ENCODE measurements around the gene TUBGCP6. TPM values are rescaled to one million over a fixed set of nuclear protein-coding genes. Genes with fewer than 3 reads are reported as not detected.

TUBGCP6 gene
- total RNA-seq, 2 experiments from 2014 or later, result 44.8 to 47.2 TPM

GRCh38 chr22:50211147-50211546 lies 33.7 kb downstream of the TUBGCP6 start:
- Mint-ChIP-seq H3K36me3 (ENCODE audit: low read depth) (peaks cover 24% of the 10 kb centered on the region), H3K4me3 (no peak overlapping the region), H3K9me3 (no peaks in the 10 kb centered on the region), H3K27ac (no peak overlapping the region), H3K27me3 (no peaks in the 10 kb centered on the region), H3K4me1 (ENCODE audit: low read depth) (peaks cover 4% of the 10 kb centered on the region)
- TF ChIP-seq CTCF (IDR thresholded peaks at IDR 0.05), result no peak
- ChIA-PET POLR2A (no interaction called here), CTCF (interaction anchor here (0.9 to 2.1 kb wide), 4 partner anchors 62 to 181 kb away, joined by 4 to 10 read pairs (median 4); no protein-coding TSS in a partner anchor)
- DNase-seq, result no peak
- intact Hi-C loops (cut with micrococcal nuclease), result no loop called here
- no peak for ATAC-seq

GRCh38 chr22:50210378-50211139 lies 34.3 kb downstream of the TUBGCP6 start:
- intact Hi-C loops (cut with micrococcal nuclease), result no loop called here
- no peak for TF ChIP-seq CTCF (IDR thresholded peaks at IDR 0.05)
- ChIA-PET CTCF (interaction anchor here (0.7 to 1.2 kb wide), 4 partner anchors 62 to 309 kb away, joined by 3 to 5 read pairs (median 4); no protein-coding TSS in a partner anchor), POLR2A (no interaction called here)
- Mint-ChIP-seq H3K9me3 (no peaks in the 10 kb centered on the region), H3K36me3 (ENCODE audit: low read depth) (peaks cover 20% of the 10 kb centered on the region), H3K4me3 (no peak overlapping the region), H3K27ac (peak overlapping the region; percentile 44), H3K4me1 (ENCODE audit: low read depth) (peaks cover 4% of the 10 kb centered on the region), H3K27me3 (no peaks in the 10 kb centered on the region)
- ATAC-seq, result no peak
- DNase-seq, result no peak

- ChIA-PET POLR2A (no interaction called here), CTCF (interaction anchor here (1.0 to 3.6 kb wide), 2 partner anchors 61 to 179 kb away, joined by 4 to 25 read pairs; no protein-coding TSS in a partner anchor)
- Mint-ChIP-seq H3K36me3 (ENCODE audit: low read depth) (peaks cover 16% of the 10 kb centered on the region), H3K4me1 (ENCODE audit: low read depth) (peaks cover 7% of the 10 kb centered on the region), H3K4me3 (no peak overlapping the region), H3K27me3 (no peaks in the 10 kb centered on the region), H3K27ac (peak overlapping the region; percentile 44), H3K9me3 (no peaks in the 10 kb centered on the region)
- ATAC-seq, result peak; percentile 88
- intact Hi-C loops (cut with micrococcal nuclease), result loop anchor here (5.0 kb wide), 1 partner anchor 63 kb away; no protein-coding TSS in a partner anchor
- peak; percentile 83 for DNase-seq
- TF ChIP-seq CTCF (IDR thresholded peaks at IDR 0.05), result peak; percentile 90
These were observed 34.9 kb downstream of the TUBGCP6 start for GRCh38 chr22:50209893-50210292.

- H3K27ac Mint-ChIP-seq, result peak overlapping the region; percentile 44
These were observed 35.6 kb downstream of the TUBGCP6 start for GRCh38 chr22:50208939-50209892.

More at GRCh38 chr22:50208939-50209892, 35.6 kb downstream of the TUBGCP6 start:
- ChIA-PET CTCF (interaction anchor here (0.6 to 3.6 kb wide), 6 partner anchors 12 to 442 kb away, joined by 3 to 25 read pairs (median 4); partner anchors contain the start of gene HDAC10), POLR2A (interaction anchor here (0.8 kb wide), 1 partner anchor 59 kb away, joined by 3 read pairs; no protein-coding TSS in a partner anchor)
- ATAC-seq (peak; percentile 22), DNase-seq (no peak)
- intact Hi-C loops (cut with micrococcal nuclease), result loop anchor here (5.0 kb wide), 1 partner anchor 62 kb away; no protein-coding TSS in a partner anchor
- H3K4me1 Mint-ChIP-seq (ENCODE audit: low read depth), result peaks cover 9% of the 10 kb centered on the region
- H3K36me3 Mint-ChIP-seq (ENCODE audit: low read depth), result peaks cover 13% of the 10 kb centered on the region
- H3K4me3 Mint-ChIP-seq, result no peak overlapping the region
- TF ChIP-seq CTCF (IDR thresholded peaks at IDR 0.05), result no peak
- no peaks in the 10 kb centered on the region for H3K9me3 Mint-ChIP-seq
- H3K27me3 Mint-ChIP-seq, result no peaks in the 10 kb centered on the region

Measured in activated CD8-positive, alpha-beta T cell treated with anti-CD3 and anti-CD28 coated beads for 36 hours (primary cell).